Measurements from ENCODE around the gene CCDC85B.
"Not testable (repeated sequence)": the region's sequence is repeated elsewhere in the genome, so short reads cannot be mapped to it uniquely, and the experiment has no call there.

The CCDC85B gene

DNA sequence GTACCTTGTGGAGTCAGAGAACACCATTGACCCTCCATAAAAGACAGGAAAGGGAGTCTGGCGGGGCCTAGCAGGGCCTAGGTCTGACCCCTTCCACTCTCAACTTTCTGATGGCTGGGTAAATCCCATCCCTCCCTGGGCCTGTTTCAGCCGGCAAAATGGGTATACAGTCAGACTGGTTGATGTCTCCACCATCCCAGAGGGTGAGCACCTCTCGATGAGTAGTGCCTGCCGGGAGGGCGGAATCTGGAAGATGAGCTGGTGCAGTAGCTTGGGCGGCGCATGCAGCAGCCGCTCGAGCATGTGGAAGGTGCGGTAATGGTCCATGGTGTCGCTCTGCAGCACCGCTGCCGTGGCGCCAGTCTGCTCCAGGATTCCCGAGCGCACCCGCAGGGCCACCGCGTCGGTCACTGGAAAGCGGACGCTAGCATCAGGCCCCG, 2.7 kb upstream of the CCDC85B start:
- DNase-seq, result no peak

DNA sequence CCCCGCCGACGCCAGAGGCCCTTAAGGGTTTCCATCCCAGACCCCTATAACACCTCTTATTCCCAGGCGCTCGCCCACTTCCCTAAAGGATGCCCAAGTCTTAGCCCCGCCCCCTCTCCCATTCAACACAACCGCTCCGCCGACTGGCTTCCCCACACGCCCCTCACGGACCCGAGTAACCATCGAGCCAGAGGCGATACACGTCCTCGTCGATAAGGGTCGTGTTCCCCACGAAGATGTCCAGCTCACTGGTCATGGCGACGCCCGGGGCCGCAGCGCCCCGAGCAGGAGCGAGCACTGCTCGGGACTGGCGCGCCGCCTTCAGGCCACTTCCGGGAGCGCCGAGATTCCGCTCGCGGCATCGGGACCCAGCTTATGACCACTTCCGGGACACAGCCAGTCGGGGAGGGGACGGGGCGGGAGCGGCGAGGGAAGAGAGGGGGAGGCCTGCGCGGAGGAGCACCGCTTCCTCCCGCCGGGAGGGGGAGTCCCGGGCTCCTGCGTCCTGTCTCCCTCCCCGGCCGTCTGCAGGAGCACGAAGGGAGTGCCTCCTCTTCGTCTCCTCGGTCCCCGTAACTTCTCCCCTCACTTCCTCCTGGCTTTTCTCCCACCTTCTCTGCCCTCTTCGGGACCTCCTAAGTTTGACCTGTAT, 2.2 kb upstream of the CCDC85B start, which contains the start of gene FIBP:
Gene FIBP, minus strand, starts transcription at position 309 of the 652 bp plus-strand sequence. Its CDS starts 53 bp downstream, at position 256.
- DNase-seq, result peak; percentile 95

DNA sequence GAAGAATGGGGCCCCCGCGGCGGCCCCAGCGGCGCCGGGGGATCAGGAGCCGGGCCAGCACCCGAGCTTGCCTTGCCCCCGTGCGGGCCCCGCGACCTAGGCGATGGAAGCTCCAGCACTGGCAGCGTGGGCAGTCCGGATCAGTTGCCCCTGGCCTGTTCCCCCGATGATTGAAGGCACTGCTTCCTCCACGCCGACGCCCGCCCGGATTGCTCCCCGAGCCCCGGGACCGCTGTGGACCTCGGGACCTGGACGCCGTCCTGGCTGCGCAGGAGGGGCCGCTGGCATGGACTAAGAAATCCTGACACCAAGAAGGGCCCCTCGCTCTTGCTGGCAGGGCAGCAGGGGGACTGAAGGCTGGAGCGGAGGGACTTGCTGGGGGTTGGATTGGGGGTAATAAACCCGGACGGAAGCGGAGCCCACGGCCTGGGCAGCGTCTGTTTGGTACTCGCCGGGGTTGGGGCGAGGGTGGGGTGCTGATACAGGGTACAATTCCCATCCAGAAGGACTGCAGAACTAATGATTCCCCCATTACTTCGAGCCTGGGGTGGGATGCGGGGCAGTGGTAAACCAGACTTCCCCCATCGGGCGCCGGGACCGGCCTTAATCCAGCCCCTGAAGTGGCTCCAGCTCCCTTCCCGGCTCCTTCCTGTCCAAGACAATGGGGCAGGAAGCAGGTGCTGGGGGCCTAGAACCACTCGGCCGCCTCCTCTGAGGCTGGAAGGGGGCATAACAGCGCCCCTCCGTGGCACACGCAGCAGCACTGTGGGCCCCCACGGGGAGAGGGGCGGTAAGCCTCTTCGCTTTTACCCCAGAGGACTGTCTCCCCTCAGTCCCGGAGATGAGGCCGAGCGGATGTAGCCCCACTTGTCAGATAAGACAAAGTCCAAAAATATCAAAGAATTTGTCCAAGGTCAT, 1.0 kb downstream of the CCDC85B start:
- DNase-seq, result no peak

DNA sequence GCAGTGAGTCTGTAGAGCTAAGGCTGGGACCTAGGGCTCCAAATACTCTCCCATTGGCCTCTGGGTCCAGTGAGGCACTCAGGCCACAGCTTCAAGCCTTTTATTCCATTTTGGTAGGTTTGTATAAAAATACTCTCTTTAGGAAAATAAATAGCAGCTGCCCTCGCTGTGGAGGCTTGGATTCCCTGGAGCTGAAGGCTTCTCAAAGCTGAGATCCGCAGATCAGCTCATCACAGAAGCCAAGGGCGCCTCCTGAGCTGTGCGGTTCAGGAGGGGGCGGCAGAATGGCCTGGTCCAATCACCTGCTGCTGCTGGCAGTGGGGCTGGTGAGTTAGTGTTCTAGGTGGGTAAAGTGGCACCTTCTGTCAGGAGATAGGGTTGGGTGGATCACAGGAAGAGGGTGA, 1.7 kb downstream of the CCDC85B start:
- not testable (repeated sequence) for DNase-seq

DNA sequence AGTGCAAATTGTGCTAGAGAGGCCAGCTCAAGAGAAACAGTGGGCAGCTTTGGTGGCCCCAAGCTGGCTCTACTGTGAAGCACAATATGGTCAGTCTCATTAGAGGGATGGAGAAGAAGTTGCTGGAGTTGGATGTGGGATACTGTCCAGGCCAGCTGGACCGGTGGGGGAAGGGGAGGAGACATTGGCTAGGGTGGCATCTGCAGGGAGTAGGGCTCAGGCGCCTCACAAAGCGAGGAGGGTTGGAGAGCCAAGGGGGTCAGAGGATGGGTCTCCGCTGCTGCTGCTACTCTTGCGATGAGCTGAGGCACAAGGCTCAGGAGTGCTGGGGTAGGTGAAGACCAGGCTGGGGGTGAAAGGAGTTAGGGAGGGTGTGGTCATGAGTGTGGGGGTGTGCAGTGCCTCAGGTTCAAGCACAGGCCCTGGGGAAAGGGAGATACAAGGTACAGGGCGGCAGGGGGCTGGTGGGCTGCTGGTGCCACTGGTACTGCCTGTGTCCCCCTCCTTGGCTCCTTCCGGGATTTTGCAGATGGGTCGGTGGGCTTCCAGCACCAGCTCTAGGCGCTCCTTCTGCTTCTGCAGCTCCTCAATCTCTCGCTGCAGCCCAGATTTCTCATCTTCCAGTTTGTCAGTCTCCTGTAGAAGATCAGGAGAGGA, 2.3 kb downstream of the CCDC85B start:
- DNase-seq, result no peak

DNA sequence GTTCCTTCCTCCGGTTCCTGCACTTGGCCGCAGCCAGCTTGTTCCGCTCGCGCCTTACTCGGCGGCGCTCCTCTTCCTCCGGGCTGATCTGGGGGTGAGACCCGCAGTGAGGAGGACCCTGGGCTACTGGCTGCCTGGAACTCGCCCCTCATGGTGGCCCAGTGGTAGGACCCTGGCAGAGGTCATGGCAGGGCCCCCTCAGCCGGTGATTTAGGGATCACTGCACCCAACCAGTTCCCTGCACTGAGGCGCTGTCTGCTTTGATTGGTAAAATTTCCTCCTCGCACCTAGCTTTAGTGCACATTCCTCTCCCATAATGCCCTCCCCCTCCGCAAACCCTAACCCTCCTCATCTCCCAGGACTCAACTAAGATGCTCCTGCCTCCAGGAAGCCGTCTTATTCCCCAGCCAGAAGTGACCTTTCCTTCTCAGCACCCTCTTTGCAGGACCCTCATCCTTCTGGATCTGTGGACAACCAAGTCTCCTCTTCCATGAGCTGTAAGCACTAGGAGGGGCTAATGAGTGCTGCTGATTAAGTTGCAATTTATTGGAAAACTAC, 3.6 kb downstream of the CCDC85B start:
- no peak for DNase-seq

DNA sequence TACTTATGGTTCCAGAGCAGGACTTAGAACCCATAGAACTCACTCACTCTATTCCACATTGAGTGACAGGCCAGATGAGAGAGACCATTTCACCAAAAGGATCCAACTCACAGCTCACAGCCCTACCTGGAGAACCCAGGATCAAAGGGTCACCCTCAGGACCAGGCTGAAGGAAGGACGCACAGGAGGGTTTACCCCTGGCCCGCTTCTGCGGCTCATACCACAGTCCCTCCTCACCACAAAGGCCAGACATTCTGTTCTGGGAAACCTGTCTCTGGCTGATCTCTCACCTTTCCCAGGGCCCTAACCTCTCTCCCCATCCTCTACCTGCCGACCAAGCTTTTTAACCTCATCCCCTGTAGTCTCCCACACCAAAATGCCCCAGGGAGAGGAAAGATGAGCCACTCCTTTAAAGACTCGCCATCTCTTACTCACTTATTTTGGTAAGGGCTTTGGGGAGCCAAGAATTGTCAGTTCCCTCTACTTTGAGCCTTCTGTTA, 5.1 kb downstream of the CCDC85B start:
- no peak for DNase-seq

DNA sequence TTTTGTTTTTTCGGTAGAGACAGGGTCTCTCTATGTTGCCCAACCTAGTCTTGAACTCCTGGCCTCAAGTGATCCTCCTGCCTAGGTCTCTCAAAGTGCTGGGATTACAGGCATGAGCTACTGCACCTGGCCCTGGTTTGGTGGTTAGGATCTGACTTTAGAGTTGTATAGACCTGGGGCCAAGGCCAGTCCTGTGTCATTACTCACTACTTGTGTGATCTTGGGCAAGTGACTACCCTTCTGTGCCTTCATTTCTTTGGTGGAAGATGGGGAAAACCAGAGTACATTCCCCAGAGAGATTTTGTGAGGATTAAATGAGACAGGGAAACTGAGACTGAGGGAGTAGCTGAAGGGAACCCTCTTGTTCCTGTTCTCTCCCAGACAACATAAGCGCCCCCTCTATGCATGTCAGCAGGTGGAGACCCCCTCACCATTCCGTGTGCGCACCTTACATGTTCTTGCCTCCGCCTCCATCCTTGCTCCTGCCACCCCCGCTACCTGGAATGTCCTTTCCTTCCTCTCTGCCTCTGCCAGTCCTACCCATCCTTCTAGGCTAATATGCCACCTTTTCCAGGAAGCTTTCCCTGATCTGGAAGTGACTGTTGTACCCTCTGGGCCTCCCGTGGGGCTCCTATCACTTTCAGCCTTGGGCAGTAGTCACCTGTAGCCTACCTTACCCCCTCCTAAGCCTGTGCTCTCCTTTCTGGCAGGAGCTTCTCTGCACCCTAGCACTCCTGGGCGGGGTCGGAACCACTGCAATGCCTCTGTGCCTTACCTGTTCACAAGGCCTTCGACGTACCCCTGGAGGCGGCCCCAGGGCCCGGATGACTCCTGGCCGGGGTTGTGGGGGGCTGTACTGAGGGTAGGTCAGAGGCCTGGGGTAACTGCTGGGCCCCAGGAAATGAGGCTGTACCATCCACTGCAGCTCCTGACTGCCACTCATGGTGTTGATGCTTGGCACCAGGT, 5.8 kb downstream of the CCDC85B start:
- DNase-seq, result no peak

DNA sequence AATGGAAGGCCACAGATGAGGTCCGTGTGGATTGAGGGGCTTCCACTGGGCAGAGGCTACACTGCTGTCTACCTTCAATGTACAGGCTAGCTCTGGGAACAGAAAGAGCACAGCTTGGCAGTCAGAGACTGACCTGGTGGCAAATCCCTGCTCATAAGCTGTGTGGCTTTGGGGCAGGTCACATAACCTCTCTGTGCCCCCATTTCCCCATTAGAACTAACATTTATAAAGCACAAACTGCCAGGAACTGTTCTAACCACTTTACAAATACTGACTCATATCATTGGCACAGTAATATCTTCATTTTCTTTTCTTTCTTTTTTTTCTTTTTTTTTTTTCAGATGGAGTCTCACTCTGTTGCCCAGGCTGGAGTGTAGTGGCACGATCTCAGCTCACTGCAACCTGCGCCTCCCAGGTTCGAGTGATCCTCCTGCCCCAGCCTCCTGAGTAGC, 6.6 kb downstream of the CCDC85B start:
- no peak for DNase-seq

DNA sequence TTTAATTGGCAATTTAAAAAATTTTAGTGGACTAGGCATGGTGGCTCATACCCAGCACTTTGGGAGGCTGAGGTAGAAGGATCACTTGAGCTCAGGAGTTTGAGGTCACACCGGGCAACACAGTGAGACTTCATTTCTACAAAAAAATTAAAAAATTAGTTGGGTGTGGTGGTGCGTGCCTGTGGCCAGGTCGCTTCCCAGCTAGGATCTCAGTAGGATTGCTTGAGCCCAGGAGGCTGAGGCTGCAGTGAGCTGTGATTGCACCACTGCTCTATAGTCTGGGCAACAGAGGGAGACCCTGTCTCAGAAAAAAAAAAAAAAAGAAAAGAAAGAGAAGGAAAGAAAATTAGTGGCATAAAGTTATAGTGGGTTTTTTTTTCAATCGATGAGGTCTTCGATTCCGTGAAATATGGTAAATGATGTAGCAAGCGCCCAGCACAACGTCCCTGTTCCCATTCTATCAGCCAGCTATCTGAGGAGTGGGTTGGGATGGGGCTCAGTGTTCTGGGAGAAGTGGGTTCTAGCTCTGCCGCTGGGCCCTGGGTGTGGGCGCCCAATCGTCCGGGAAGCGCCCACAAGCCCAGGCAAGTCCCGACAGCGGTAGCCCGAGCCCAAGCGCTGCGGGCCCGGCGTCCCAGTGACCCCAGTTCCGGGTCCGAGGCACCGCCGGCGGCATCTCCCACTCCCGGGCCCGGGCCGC, 8.3 kb downstream of the CCDC85B start:
- no peak for DNase-seq

DNA sequence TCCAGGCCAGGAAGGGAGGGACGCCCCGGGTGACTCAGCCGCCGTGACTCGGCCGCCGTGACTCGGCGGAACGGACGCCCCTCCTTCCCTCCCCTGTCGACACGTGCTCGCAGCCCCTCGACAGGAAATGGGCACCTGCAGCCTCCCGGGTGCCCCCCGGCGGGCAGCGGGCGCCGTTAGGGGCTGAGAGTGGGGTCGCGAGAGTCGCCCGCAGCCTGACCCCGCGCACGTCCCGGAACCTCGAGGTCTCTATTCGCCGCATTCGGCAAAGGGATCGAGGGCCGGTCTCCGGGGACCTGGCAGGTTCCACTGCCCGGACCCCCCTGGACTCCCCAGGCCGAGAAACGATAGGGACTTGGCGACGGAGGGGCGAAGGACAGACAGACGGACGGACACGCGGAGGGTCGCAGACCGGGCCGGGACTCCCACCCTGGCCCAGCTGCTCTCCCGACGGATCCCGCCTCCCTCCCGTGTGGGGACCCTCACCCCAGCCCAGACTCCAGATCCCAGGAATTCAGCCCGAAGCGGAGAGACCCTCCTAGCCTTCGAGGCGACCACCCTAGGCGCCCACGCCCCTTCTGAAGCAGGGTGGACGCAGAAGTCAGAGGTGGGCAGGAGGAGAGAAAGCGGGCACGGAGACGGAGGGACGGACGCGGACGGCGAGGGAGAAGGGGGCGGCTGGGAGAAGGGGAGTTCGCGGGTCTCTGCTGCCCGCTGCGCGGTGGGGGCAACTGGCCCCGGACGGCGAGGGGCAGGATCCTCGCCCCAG, 9.1 kb downstream of the CCDC85B start:
- DNase-seq, result no peak

DNA sequence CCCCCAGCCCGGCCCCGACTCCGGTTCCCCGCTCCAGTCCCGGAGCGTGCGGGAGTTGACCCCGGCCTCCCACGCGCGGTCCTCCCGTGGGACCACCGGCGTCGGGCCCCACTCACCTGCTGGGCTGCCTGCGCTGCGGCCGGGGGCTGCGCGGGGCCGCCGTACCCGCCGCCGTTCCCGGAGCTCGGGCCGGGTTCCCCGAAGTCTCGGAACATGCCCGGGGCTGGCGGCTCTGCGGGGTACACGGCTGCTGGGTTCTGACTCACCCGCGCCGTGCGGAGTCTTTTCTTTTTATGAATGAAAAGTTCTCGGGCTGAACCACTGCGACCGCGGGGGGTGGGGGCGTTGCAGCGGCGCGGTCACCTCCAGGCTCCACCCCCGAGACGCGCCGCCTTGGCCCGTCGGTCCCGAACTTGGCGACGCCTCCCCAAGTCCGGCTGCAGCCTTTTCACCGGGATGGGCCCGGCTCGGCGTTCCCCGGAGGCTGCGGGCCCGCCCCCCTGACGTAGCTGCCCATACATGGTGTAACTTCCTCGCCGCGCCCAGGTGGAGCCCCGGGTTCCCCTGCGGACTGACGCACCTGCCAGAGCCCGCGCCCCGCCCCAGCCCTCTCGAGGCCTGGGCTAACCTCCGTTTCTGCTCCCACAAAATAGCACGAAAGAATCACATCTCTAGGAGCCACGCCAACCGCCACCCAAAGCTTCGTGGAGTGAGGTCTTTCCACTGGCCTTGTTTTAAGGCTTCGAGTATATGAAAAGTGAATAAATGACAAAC, 9.8 kb downstream of the CCDC85B start, which contains the start of gene FOSL1:
Gene FOSL1, minus strand, starts transcription at position 264 of the 774 bp plus-strand sequence. Its CDS starts 49 bp downstream, at position 215.
- peak; percentile 75 for DNase-seq

DNA sequence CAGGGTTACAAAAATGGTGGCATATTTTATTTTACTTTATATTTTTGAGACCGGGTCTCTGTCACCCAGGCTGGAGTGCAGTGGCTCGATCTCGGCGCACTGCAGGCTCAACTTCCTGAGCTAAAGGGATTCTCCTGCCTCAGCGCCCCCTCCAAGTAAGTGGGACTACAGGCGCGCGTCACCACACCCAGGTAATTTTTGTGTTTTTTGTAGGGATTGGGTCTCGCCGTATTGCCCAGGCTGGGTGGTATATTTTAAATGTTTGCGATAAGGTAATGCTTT, 10.4 kb downstream of the CCDC85B start:
- no peak for DNase-seq

DNA sequence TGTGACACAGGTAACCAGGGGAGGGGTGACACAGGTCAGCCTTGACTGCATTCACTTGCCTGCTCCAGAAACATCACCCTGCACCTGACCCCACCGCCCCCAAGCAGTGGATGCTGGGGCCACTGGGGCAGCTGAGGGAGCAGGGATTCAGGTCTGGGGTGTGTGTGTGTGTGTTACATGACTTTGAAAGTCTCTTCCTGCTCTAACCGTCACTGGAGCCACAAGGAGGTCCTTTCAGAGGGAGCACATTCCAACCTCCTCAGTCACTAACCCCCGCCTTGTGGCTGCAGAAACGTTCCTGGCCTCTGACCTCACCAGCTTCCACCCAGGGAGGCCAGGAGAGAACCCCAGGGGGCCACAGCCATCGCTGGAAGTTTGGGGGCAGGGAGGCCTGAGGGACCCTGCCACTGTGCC, 12.6 kb downstream of the CCDC85B start:
- no peak for DNase-seq

DNA sequence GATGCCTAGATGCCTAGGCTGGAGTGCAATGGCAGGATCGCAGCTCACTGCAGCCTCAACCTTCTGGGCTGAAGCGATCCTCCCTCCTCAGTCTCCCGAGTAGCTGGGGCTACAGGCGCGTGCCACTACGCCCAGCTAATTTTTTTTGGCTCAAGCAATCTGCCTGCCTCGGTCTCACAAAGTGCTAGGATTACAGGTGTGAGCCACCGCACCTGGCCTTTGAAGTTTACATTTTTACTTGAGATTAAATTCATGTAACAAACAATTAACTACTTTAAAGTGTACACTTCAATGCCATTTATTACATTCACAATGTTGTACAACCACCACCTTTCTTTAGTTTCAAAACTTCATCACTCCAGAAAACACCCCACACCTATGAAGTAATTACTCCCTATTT, 13.2 kb downstream of the CCDC85B start:
- no peak for DNase-seq

DNA sequence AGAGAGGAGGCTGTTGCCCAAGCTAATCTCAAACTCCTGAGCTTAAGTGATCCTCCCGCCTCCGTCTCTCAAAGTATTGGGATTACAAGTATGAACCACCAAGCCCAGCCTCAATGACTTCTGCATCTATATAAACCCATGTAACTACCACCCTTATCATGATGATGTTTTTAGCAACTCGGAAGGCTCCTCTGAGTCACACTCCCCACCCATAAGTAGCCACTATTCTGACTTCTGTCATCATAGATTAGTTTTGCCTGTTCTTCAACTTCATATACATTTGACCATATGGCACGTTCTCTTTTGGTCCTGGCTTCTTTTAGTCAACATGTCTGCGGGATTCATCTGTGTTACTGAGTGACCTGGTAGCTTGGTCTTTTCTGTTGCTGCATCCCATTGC, 16.1 kb downstream of the CCDC85B start:
- DNase-seq, result no peak

DNA sequence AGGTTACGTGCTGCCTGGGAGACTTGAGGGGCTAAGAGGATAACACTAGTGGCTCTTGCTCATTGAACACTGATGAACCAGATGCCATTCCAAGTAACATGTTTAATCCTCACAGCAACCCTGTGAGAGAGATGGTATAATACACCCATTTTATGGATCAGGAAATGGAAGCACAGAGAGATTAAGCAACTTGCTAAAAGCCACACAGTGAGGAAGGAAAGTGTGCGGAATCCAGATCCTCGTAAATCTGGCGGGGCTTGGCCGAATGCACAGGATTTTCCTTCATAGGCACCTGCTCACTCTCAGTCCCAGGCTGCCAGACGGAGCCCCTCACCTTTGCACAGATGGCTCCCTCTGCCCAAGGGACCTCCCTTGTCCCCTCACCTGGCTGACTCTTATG, 17.4 kb downstream of the CCDC85B start:
- DNase-seq, result no peak

DNA sequence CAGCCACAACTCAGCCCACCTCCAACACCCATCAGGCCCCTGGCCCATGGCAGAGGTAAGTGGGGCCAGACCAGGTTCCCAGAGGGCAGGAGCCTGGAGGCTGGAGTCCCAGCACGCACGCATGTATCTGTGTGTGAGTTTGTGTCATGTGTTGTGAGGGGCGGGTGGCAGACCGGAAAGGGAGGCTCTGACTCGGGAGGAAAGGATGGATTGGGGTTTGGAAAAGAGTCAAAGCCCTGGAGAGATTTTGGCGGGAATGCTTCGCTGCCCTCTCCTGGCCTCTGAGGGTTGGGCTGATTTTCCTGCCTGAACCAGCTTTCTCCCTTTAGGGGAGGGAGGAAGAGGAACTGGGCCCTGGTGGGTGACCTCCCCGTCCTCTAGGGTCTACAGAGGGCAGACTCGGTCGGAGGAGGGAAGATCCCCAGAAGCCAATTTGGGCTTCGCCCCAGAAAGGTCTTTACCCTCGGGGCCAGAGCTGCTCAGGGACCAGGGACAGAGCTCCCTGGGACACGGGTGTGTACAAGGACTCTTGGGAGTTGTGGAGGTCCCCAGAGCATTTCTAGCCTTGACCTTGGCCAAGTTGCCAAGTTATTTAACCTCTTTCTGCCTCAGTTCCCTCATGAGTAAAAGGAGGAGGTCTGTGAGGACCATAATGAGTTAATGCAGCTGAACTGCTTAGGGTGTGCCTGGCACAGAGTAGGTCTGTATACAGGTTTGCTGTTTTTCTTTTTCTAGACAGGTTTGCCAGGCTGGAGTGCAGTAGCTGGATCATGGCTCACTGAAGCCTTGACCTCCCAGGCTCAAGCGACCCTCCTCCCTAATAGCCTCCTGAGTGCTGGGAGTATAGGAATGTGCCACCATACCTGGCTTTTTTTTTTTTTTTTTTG, 21.5 kb downstream of the CCDC85B start:
- peak; percentile 65 for DNase-seq

Measured in NCI-H1105 (cell line).